HuH-7 (cell line): ENCODE measurements around the gene CTBP2.
"Not testable (repeated sequence)": the region's sequence is repeated elsewhere in the genome, so short reads cannot be mapped to it uniquely, and the experiment has no call there.

Source experiments
- DNase-seq: peaks from one replicate; pipeline ENCODE4 v3.0.0; 2011; ENCODE audit warnings: low spot score

Gene CTBP2

DNA sequence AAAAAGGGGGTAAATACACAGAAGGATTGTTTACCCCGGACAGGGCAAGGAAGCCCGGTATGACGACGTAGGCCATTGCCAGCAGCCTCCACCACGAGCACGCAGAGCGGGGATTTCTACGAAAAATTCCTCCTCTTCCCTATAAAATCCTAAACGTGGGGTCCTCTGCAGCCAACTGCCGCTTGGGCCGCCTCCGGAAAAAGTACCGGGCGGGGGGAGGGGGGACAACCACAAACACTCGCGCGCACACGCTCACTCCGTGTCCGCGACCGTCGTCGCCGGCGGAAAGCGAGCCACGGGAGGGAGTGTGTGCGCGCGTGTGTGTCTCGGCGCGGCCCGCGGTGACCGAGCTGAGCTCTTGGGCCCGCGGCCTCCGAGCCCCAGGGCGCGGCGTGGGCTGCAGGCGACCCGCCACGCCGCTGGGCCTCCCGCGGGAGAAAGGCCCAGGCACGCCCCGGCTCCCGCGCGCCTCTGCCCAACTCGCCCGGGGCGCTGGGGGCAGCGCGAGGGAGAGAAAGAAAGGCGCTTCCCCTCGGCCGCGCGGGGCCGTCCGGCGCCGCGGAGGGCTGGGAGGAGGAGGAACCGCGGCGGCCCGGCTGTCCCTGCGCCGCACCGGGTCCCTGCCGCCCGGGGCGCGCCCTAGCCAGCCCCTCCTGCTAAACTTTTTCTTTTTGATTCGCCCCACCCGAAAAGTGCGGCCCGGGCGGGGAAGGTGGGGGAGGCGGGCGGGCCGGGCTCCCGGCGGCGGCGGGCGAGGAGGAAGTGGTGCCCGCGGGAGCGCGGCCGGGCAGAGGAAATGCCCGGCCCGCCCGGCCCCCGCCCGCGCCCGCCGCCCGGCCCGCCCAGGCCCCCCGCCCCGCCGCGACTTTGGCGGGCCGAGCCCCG is 1.5 kb downstream of the CTBP2 start:
- DNase-seq, result peak; percentile 47

DNA sequence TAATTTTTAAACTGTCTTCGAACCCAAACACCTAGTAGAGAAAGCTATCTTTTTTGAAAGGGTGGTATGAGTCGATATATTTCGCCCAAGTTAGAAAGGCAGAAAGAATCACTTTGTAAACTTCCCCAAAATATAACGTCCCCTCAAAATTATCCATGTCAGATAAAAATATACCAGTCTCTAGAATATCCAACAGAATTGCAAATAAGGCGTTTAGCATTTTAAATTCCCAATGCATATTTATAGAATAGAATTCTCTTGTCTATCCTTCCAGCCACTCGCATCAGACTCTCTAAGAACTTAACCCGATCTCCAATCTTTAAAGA is 2.1 kb downstream of the CTBP2 start:
- DNase-seq, result no peak

DNA sequence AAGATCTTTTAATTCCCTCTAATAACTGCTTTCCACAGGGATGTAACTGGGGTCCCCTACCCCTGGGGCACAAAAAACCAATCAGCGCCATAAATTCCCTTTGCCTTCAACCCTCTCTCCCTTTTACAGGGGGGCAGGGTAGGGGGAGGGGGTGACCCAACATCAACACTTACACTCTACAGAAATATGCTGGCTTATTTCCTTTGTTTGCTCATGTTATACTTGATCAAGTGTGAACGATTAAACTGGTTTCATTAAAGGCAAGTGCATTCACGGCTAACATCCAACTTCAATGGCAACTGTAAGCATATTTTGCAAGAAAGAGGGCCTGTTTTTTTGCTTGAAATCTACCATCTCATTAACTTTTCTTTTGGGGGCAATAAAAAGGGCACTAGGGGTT is 2.9 kb downstream of the CTBP2 start:
- no peak for DNase-seq

DNA sequence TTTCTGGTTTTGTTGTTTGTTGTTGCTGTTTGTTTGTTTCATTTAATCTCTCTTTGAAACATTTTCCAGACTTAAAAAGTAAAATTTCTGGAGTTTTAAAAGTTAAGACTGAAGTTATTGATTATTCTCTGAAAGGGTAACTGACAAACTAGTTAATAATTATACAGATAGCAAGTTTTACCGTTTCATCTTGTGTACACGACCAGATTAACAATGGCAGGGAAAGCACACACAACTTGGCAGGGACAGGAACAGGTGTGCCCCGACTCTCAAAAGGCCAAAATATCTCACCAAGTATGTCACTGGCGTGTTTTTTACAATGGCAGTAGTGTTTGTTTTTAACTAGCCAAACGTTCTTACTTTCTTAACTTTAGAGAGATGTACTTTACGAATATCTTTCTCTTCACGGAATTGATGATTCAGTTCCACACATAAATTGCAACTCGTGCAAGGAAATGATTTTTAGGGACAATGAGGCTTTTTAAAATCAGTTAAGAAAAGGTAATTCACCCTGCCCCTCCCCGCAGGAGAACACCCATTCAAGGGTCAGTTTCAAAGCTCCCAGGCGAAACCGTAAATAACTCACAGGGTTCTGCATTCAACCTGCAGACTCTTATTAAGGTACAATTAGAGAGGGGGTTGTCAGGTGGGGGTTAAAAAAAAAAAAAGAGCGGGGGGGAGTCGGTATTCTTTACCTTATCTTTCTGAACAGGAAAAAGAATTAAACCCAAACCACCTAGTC is 3.5 kb downstream of the CTBP2 start:
- peak; percentile 67 for DNase-seq

DNA sequence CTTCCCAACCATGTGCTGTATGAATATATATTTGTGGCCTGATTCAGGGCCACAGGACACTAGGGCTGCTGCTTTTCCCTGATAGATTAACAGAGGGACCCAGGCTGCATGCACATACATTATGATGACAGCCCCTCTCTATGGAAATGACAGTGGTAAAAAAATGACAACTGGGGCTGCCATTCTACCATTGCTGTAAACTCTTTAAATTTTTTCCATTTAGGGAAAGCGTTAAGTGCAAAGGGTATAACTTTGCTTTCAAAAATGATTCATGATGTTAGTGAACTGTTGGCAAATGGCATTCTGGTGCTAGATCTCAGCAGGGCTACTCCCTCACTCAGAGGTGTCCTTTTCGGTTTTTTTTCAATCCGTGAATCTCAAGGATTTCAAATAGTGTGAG is 4.2 kb downstream of the CTBP2 start:
- no peak for DNase-seq

DNA sequence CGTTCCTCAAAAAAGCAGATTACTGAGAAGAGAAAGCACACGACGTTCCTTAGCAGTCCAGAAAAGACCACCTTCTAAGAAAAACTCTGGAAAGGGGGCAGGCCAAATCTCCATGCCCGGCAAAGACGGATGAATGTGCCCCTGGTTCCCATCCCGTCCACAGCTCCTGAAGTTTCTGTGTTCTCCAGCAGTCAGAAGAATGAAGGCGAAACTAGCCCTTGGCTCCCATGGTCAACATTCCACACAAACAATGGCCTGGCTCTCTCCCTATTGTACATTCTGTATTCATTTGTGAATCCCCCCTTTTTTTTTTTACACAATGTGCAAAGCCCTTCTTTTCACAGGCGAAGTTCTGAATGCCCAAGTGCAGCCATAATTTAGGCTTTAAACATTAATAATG is 5.3 kb downstream of the CTBP2 start:
- no peak for DNase-seq

DNA sequence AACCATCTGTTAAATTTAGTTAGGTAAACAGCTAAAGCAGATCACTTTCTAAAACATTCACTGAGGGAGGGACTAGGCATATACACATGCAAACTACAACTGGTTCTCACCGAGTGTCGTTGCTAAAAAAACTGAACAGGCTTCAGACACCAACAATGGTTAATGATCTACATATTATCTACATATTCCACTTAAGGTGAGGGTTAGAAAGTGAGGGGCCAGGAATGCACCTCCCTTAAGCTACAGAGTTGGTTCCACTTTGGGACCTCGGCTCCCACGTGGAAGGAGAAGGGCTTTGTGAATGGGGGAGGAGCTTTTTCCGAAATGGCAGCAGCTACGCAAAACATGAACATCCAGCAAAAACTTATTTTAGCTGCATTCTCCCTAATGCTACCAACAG is 5.8 kb downstream of the CTBP2 start:
- DNase-seq, result no peak

DNA sequence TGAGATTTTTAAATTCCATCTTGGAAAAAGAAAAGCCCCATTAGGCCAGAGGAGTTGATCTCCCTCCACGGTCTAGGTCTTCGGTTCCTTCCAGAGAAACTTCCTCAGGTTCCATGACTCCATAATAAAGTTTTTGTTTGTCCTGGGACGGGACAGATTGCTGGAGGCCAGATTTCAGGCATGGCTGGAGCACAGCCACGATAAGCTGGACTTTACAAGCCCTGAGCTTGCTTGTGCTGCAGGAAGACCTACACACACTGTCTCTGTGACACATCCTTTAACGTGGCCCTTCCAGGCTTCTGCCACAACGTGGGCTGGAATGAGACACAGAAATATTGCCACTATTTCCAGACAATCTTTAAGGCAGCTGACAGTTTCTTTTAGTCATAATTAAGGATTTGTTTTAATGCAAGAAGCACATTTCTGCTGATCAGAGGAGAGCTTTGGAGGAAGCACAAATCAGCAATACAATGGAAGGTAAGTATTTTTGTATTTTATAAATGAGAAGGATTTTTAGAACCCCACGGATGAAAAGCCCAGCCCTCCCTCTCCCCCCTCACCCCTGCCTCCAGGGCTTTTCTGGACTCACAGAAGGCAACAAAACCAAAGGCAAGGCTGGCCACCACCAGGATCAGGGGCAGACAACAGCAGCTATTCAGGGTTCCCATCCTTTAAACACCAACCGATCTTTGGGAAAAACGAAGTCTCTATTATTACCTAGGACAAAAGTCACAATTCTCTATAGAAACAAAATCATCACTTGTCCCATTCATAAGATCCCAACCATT is 6.5 kb downstream of the CTBP2 start:
- peak; percentile 36 for DNase-seq

DNA sequence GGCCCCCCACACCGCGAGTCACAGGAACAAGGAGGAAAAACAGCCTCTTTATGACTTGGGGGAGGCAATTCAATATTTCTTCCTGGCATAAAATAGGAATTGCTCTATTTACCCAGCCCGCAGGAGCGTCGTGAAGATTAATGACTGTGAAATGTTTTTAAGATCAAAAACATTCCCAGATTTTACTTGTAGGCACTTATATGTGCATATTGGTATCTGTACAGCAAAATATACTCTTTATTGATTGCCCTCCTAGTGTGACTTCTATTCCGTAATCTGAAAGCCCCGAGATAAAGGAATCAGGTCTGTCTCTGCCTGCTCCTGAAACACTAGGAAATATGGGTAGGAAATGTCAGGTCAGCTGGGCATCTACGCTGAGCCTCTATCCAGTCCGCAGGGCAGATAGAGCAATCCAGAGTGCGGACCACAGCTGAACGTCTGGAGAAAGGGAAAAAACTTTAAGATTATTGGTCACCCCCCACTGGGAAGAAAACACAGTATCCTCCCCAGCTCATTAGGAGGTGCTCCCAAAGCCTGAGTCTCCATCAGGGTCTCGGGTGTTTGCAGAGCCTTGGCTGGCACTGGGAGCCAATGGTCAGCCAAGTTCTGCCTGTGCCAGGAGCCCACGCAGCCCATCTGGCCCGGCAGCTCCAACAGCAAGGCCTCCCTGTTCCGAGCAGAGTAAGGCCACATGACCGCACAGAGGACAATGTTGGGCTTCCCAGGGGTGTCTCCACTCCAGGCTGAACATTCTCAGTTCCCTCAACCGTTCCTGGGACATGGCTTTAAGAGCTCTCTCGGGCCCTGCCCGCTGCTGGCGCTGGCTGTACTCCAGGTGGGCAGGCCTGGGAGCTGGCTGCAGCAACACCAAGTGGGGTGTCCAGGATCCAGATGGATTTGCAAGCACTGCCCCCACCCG is 7.7 kb downstream of the CTBP2 start:
- DNase-seq, result no peak

DNA sequence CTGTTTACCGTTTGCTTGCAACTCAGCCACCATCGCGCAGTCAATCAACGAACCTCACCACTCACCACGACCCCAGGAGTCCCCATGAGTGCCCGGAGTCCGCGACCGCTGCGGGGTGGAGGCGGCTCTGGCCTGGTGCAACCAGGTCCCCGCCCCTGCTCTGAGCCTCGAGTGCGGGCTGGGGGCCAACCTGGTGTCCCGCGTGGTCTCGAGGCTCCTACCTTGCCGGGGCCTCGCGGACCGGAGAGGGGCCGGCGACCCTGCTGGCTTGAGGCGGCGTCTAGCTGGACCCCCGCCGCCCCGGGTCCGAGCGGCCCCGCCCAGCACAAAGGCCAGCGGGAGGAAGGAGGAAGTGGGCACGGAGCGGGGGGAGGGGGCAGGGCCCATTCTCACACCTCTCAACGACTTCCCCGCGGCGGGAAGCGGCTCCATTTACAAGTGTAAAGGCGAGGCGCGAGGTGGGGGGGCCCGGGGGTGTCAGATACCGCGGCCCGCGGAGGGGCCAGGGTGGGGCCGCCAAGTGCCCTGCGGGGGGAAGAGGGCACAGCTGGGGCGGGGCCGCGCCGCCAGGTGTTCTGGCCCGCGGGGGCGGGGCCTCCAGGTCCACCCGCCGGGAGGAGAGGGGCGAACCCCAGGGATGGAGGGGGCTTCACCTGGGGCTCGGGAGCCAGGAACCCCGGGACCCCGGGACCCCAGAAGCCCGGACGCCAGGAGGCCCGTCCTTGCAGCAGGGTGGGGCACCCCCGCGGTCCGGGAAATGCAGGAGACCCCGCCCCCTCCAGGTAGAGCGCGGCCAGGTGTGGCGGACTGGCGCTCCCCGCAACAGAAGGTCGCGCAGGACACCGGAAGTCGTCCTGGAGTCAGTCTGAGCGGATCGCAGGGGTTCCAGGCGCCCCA is 8.6 kb downstream of the CTBP2 start:
- no peak for DNase-seq

DNA sequence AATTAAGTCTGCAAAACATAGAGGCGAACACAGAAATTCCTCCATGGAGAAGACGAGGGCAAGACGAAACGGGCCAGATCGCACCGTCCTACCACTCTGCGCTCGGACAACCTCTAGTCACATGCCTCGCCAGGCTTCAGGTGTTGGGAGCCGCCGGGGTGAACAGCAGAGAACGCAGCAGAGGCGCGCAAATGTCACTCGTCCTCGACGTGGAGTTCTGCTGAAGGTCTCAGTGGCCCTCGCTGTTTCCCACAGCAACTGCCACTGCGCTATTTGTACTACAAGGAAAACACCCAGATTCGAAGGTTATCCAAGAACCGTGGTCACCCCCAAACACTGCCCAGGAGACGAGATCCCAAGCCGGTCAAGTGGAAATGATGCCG is 9.2 kb downstream of the CTBP2 start:
- no peak for DNase-seq

DNA sequence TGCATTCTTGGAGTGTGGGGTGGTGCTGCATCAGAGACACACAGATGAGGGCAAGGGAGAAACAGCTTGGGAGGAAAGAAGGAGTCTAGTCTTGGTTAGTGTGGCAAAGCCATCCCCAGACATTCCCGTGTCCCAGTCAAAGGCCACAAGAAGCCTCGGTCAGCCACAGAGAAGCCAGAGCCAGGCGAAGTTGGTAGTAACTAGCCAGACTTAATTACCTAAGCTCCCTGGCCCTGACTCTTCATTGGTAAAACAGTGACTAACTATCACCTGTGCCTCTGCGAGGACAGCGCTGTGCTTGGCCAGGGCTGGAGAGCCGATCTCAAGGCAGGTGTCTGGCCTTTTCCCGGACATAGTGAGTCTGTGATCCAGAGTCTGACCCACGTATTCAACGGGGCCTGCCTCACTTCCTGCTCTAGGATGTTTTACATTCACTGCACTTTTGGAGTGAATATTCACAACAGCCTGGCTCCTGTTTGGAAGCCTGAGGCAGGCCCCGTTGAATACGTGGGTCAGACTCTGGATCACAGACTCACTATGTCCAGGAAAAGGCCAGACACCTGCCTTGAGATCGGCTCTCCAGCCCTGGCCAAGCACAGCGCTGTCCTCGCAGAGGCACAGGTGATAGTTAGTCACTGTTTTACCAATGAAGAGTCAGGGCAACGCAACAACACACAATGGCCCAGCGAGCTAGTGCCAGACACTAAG is 9.8 kb downstream of the CTBP2 start:
- DNase-seq, result not testable (repeated sequence)

DNA sequence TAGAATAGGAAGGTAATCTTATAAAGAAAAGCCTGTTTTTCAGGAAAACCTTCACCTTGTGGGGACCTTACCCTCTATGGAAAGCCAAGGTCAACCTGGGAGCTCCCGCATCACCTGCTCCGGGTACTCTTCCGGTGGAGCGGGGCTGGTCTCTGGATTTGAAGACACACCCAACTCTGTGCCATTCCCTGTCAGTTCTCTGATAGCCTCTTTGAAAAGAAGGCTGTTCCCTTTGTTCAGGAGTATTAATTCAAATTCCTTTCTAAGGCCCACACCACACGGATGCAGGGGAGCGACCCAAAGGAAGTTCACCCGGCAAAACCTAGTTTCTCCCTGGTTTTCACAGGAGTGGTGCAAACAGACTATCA is 10.7 kb downstream of the CTBP2 start:
- DNase-seq, result no peak

DNA sequence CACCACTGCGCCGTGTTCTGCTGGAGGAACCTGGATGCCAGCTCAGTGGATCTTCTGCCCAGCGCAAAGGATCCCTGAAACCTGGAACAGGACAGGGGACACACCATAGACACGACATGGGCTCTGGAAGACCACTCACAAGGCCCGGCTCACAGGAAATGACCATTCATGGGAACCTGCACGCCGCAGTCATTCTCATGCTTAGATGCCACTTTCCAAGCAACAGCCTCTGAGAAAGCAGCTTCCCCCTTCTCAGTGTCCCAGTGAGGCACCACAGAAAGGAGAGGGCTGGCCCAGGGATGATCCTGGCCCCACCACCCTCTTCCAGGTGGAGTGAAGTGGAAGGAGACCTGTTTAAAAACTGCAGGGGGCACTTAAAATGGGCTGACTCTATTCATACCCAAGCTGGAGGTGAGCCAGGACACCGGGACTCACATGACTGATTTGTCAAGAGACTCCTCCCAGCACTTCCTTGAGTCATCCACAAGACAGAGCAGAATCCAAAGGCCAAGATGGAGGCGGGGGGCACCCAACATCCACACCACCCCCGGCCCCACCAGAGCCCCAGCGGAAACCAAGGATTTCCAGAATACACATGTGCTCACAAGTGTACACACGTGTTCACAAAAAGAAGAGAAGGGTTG is 11.2 kb downstream of the CTBP2 start:
- no peak for DNase-seq

DNA sequence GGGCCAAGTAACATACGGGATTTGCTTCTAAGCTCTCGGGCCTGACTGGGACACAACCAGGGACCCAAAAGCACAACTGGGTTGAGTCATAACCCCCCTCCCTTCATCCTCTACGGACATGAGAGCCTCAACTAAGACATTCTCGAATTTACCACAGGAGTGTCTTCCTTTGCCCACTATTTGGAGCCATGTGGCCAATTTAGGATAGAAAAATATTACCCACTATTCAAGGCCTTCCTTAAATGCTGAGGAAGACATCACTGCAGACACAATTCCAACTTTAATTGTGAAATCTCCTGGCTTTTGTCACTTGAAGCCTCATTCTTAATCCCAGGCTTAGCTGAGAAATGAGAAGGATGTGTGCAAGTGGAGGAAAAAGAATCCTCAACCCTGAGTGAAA is 11.8 kb downstream of the CTBP2 start:
- DNase-seq, result no peak

DNA sequence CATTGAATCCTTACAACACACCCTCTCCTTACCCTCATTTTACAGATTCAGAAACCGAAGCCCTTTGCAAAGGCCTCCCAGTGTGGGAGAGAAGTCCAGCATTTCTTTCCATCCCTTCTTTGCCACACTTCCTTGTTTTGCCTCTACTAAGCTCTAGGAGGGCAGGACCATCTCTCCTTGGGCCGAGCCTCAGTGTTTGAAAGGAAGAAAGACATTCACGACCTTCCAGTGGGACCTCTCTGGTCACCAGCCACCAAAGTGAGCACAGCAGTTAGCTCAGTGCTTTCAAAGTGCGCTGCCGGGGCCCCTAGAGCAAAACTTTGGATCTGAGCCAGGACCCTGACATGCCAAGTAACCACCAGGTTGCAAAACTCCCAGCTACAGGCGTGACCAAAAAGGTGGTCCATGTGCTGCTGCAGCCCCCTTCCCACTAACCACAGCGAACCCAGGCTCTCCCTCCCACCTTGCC is 12.4 kb downstream of the CTBP2 start:
- peak; percentile 71 for DNase-seq

DNA sequence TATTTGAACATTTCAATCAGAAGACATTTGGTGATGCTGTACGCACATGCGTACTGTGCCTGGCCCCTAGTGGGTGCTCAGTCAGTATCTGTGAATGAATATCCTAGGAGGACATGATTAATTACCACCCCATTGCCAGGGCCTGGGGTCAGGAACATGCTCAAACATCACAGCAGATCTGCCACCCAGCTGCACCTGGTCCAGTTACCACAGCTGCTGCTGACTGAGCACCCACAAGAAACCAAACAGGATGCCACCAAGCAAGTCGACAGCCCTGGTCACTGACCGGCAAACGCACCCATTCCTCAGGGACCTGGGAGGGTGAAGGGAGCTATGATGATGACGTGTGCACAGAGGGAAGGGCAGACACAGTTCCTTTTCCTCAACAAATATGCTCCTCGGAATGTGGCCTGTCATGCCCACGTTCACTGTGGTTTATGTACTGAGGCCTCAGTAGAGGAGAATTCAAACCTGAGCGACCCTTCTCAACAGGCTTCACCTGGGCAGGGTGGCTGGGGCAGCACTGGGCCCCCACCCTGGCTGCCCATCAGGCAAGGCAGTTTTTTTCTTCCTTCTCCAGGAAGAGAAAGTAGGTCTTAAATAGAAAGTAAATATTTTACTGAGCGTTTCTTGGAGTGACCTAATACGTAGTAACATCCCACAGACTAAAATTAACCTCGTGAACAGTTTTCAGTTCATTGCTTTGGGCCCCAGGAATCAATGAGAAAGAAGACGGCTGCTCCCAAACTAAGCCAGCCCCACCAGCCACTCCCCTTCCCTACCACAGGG is 13.4 kb downstream of the CTBP2 start:
- no peak for DNase-seq

DNA sequence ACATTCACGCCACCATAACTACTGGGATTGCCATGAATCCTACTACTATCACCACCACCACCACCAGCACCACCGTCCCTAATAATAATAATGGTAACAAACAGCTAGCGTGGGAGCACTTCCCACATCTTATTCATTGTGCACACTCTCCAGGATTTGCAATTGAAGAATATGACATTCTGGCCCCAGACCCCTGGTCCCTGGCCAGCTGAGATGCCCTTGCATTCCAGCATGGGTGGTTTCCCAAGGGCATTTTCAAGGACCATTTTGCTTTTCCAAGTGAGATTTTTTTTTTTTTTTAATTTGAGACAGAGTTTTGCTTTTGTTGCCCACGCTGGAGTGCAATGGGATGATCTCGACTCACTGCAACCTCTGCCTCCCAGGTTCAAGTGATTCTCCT is 14.7 kb downstream of the CTBP2 start:
- no peak for DNase-seq
